Chondrocyte (in vitro differentiated cells): ENCODE results near the gene EEF2K. TPM values are rescaled to one million over a fixed set of nuclear protein-coding genes. Genes with fewer than 3 reads are reported as not detected.

Source experiments
- DNase-seq: peaks from one replicate; pipeline ENCODE4 v3.0.0; 2021; ENCODE audit warnings: mixed read lengths, low spot score
- H3K27ac Mint-ChIP-seq: one replicate; pipeline ENCODE4 v1.8.0; 2021; ENCODE audit warnings: mild to moderate bottlenecking, moderate library complexity, mixed read lengths; ENCODE audit not compliant: unreplicated experiment
- H3K27me3 Mint-ChIP-seq: 2 replicates; pipeline ENCODE4 v1.8.0; 2021; ENCODE audit warnings: low read depth, mixed read lengths
- H3K36me3 Mint-ChIP-seq: 2 replicates; pipeline ENCODE4 v1.8.0; 2021; ENCODE audit warnings: low read depth, mixed read lengths
- H3K4me1 Mint-ChIP-seq: 2 replicates; pipeline ENCODE4 v1.8.0; 2021; ENCODE audit warnings: low read depth, mild to moderate bottlenecking, mixed read lengths
- H3K4me3 Mint-ChIP-seq: one replicate; pipeline ENCODE4 v1.8.0; 2021; ENCODE audit warnings: mild to moderate bottlenecking, moderate library complexity, mixed read lengths; ENCODE audit not compliant: unreplicated experiment
- H3K9me3 Mint-ChIP-seq: 2 replicates; pipeline ENCODE4 v1.8.0; 2021; ENCODE audit warnings: low read depth, mixed read lengths
- total RNA-seq: library from RNA; stranded (reverse); gene quantifications from 3 replicates; pipeline ENCODE4 v1.2.1, GENCODE V29; 2021
- TF ChIP-seq, protein P1 (sequence below): fragments of 200-600 bp; sonication (generic); IDR thresholded peaks from 2 replicates; pipeline ENCODE4 v1.5.0; 2021; ENCODE audit warnings: antibody characterized with exemption, mild to moderate bottlenecking, moderate library complexity

The EEF2K gene
- total RNA-seq, 1 donor from 2014 or later, result 32.6 TPM

GRCh38 chr16:22235839-22236745 is 30.0 kb downstream of the EEF2K start:
- Mint-ChIP-seq H3K9me3 (no peaks in the 10 kb centered on the region), H3K4me1 (peaks cover 12% of the 10 kb centered on the region), H3K4me3 (no peak overlapping the region), H3K36me3 (peaks cover 8% of the 10 kb centered on the region), H3K27ac (no peak overlapping the region), H3K27me3 (no peaks in the 10 kb centered on the region)
- DNase-seq, result no peak
- TF ChIP-seq, protein P1, sequence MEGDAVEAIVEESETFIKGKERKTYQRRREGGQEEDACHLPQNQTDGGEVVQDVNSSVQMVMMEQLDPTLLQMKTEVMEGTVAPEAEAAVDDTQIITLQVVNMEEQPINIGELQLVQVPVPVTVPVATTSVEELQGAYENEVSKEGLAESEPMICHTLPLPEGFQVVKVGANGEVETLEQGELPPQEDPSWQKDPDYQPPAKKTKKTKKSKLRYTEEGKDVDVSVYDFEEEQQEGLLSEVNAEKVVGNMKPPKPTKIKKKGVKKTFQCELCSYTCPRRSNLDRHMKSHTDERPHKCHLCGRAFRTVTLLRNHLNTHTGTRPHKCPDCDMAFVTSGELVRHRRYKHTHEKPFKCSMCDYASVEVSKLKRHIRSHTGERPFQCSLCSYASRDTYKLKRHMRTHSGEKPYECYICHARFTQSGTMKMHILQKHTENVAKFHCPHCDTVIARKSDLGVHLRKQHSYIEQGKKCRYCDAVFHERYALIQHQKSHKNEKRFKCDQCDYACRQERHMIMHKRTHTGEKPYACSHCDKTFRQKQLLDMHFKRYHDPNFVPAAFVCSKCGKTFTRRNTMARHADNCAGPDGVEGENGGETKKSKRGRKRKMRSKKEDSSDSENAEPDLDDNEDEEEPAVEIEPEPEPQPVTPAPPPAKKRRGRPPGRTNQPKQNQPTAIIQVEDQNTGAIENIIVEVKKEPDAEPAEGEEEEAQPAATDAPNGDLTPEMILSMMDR, result no peak

- TF ChIP-seq, protein P1, result no peak
- Mint-ChIP-seq H3K4me1 (peaks cover 5% of the 10 kb centered on the region), H3K4me3 (no peak overlapping the region), H3K9me3 (no peaks in the 10 kb centered on the region), H3K27ac (no peak overlapping the region), H3K27me3 (no peaks in the 10 kb centered on the region), H3K36me3 (peaks cover 5% of the 10 kb centered on the region)
- DNase-seq, result no peak
These were observed 33.2 kb downstream of the EEF2K start for GRCh38 chr16:22239131-22239805.

- H3K27ac Mint-ChIP-seq, result no peak overlapping the region
- no peak overlapping the region for H3K4me3 Mint-ChIP-seq
- no peaks in the 10 kb centered on the region for H3K27me3 Mint-ChIP-seq
- no peak for DNase-seq
- peaks cover 5% of the 10 kb centered on the region for H3K4me1 Mint-ChIP-seq
- TF ChIP-seq, protein P1, result no peak
- peaks cover 7% of the 10 kb centered on the region for H3K36me3 Mint-ChIP-seq
- H3K9me3 Mint-ChIP-seq, result no peaks in the 10 kb centered on the region
These were observed 34.1 kb downstream of the EEF2K start for GRCh38 chr16:22240023-22240710.

- H3K27ac Mint-ChIP-seq, result no peak overlapping the region
- no peaks in the 10 kb centered on the region for H3K4me1 Mint-ChIP-seq
- DNase-seq, result no peak
- H3K4me3 Mint-ChIP-seq, result no peak overlapping the region
- H3K27me3 Mint-ChIP-seq, result no peaks in the 10 kb centered on the region
- H3K9me3 Mint-ChIP-seq, result peaks cover 5% of the 10 kb centered on the region
- peaks cover 45% of the 10 kb centered on the region for H3K36me3 Mint-ChIP-seq
- TF ChIP-seq, protein P1, result no peak
These were observed 44.4 kb downstream of the EEF2K start for GRCh38 chr16:22250522-22250921.

GRCh38 chr16:22252317-22252716 is 46.2 kb downstream of the EEF2K start:
- H3K36me3 Mint-ChIP-seq, result peaks cover 49% of the 10 kb centered on the region
- no peak overlapping the region for H3K27ac Mint-ChIP-seq
- TF ChIP-seq, protein P1, result no peak
- no peak overlapping the region for H3K4me3 Mint-ChIP-seq
- no peaks in the 10 kb centered on the region for H3K27me3 Mint-ChIP-seq
- H3K4me1 Mint-ChIP-seq, result no peaks in the 10 kb centered on the region
- DNase-seq, result no peak
- H3K9me3 Mint-ChIP-seq, result peaks cover 5% of the 10 kb centered on the region
